Cardiac septum (tissue), 1 donor: Measurements from ENCODE around the gene AP5B1. TPM values are rescaled to one million over a fixed set of nuclear protein-coding genes. Genes with fewer than 3 reads are reported as not detected.
"Not testable (repeated sequence)": the region's sequence is repeated elsewhere in the genome, so short reads cannot be mapped to it uniquely, and the experiment has no call there.

Experiments used
- DNase-seq: peaks from one replicate; pipeline ENCODE4 v3.0.0-alpha.2; 2020; ENCODE audit warnings: low spot score
- intact Hi-C: fragments of 100-400 bp; cut with DNase I; formaldehyde crosslinking; loops from one replicate; pipeline ENCODE4 v1.14.0; 2022
- total RNA-seq: library from RNA; stranded (reverse); fragmentation: NEBNext Ultra II Directional; extraction: Animal tissue kit (Norgen Biotek cat#: 25700); gene quantifications from one replicate; pipeline ENCODE4 v1.2.1, GENCODE V29; 2021
- donor health status: DM: no; HTN: no; CAD: no.

AP5B1 gene
- total RNA-seq, 1 donor from 2014 or later: 8.7 TPM

DNA sequence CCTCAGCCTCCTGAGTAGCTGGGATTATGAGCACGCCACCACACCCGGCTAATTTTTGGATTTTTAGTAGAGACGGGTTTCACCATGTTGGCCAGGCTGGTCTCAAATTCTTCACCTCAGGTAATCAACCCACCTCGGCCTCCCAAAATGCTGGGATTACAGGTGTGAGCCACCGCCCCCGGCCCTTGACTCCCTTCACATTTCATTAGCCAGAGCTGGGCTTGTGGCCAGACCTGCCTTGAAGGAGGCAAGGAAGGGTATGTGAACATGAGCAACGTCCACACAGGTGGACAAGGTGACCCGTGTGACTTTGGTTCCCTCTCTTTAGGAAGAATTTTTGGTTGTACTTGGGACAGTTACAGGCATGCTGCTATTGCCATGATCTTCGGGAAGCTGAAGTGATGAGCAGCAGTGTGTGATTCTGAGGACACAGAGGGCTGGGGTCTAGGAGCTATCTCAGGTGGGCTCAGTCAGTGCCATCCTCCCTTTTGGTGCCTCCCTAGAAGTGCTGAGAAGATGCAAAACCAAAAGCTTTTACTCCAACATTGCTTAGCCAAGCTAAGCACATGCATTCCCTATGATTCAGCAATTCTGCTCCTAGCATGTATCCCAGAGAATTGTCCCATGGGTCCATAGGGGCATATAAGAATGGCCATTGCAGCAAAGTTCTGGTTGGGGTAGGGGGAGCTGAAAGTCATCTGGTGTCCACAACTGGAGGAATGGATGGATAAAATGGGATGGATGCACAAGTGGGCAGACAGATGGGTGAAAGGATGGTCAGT is 6.1 kb downstream of the AP5B1 start:
- intact Hi-C loops: no loop called here
- no peak for DNase-seq

DNA sequence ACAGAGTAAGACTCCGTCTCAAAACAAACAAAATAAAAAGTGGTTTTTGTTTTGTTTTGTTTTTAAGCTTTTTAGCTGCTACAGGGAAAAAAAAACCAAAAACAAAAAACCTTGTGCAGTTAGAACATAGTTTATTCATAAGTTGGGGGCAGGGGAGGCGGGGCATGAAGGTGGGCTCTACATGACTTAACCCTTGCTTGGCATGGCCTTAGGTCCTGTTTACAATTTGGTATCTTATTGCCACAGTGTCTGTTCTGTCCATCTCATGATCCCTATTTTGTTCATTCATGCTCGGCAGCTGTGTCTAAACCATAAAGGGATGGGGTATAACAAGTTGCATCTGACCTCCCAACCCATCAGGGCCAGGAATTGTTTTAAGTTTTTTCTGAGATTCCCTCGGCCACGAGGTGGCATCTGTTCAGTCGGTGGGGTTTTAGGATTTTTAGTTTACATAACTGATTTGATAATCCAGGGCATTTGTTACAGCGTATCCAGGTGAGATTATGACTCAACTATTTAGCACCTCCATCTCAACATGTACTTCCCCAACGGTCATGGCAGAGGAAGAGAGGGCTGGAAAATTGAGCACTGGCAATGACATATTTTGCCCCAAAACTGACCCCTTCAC is 6.9 kb downstream of the AP5B1 start:
- no peak for DNase-seq

GRCh38 chr11:65771589-65772112 is 9.1 kb downstream of the AP5B1 start:
- no peak for DNase-seq
- intact Hi-C loops: no loop called here

More for the DNA sequence above, 6.9 kb downstream of the AP5B1 start:
- intact Hi-C loops: no loop called here

- no peak for DNase-seq
- intact Hi-C loops: no loop called here
These were observed 9.7 kb downstream of the AP5B1 start for GRCh38 chr11:65770951-65771567.

GRCh38 chr11:65767806-65768205 is 13.0 kb downstream of the AP5B1 start:
- DNase-seq, intact Hi-C loops: not testable (repeated sequence)

GRCh38 chr11:65767406-65767805 is 13.4 kb downstream of the AP5B1 start:
- intact Hi-C loops: no loop called here
- no peak for DNase-seq

- intact Hi-C loops: no loop called here
- DNase-seq: no peak
These were observed 14.2 kb downstream of the AP5B1 start for GRCh38 chr11:65766535-65766934.

- intact Hi-C loops: no loop called here
- no peak for DNase-seq
These were observed 16.3 kb downstream of the AP5B1 start for GRCh38 chr11:65764434-65764833.

GRCh38 chr11:65762816-65763215 is 18.0 kb downstream of the AP5B1 start:
- DNase-seq, intact Hi-C loops: not testable (repeated sequence)

- DNase-seq, intact Hi-C loops: not testable (repeated sequence)
These were observed 18.6 kb downstream of the AP5B1 start for GRCh38 chr11:65762169-65762568.

DNA sequence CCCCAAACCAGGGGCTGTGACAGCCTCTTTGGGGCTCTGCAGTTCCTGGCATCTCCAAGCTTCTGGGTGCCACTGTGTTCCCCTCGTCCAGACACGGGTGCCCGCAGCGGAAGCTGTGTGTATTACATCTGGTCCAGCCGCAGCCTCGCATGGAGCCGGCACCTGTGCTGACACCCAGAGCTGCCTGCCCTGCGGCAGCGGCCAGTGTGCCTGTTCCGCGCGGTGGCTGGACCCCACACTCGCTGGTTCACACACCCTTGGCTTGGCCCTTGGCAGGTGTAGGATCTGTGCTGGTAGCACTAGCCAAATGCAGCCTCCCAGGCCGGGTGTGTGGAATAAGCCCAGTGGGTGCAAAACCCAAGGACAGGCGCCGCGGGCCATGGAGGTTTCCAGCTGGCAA is 35.7 kb downstream of the AP5B1 start:
- intact Hi-C loops: no loop called here

GRCh38 chr11:65744699-65745042 is 36.1 kb downstream of the AP5B1 start:
- no peak for DNase-seq
- intact Hi-C loops: no loop called here

More for the DNA sequence above, 35.7 kb downstream of the AP5B1 start:
- no peak for DNase-seq

- DNase-seq: no peak
- intact Hi-C loops: no loop called here
These were observed 36.6 kb downstream of the AP5B1 start for GRCh38 chr11:65744026-65744698.

DNA sequence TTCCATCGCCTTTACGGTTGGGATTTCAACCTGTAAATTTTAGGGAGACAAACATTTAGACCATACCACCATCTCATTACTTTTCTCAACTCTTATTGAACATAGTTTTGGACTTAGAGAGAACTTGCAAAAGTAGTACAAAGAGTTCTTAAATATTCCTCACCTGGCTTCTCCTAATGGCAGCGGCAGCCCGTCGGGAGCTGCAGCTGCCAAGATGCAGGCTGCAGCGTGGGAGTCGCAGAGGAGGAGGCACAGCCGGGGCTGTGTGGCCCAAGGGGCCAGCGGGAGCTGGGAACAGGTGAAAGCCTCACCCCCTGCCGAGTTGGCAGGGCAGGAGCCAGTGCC is 37.1 kb downstream of the AP5B1 start:
- intact Hi-C loops: no loop called here
- DNase-seq: no peak

DNA sequence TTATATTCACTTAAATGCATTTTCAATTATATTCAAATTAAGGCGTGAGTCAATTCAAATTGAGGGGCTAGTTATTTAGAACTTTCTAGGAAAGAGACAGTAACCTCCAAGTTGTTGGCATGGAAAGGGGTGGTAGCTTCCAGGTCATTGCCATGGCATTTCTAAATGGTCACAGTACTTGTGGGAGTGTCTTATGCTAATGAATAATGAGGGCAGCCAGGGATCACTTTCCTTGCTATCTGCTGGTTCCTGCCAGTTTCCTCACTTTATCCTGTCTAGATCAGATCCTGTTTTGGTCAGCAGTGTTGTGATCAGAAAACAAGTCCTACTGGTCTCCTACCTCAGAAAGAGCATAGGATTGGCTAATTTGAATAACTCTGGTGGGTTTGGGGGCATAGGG is 38.4 kb downstream of the AP5B1 start:
- intact Hi-C loops: no loop called here

GRCh38 chr11:65741185-65741584 is 39.6 kb downstream of the AP5B1 start:
- intact Hi-C loops: no loop called here
- DNase-seq: no peak

More for the DNA sequence above, 38.4 kb downstream of the AP5B1 start:
- no peak for DNase-seq

DNA sequence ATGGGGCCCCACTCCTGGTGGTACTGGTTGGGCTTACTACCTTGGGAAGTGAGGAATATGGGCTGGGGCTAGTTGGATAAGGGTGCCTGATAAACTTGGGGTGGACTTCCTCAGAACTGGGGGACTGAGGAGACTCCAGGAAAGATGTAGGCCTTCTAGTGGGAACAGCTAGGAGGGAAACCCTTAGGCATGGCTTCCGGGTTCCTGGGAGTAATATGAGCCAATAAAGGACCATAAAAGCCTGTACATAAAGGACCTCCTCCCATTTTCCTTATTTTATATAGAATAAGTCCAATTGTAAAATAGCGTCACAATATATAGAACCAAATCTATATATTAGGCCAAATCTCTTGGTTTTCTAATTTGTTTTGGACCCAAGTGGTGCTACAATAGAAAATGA is 41.8 kb downstream of the AP5B1 start:
- intact Hi-C loops: no loop called here
- DNase-seq: no peak

GRCh38 chr11:65736810-65737209 is 44.0 kb downstream of the AP5B1 start:
- no peak for DNase-seq
- intact Hi-C loops: no loop called here

DNA sequence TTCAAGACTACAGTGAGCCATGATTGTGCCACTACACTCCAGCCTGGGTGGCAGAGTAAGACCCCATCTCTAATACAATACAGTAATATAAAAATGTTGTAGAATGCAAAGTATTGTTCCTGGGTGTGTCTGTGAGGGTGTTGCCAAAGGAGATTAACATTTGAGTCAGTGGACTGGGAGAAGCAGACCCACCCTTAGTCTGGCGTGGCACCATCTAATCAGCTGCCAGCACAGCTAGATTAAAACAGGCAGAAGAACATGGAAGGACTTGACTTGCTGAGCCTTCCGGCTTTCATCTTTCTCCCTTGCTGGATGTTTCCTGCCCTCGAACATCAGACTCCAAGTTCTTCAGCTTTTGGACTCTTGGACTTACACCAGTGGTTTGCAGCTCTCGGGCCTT is 45.7 kb downstream of the AP5B1 start:
- intact Hi-C loops, DNase-seq: not testable (repeated sequence)

GRCh38 chr11:65730461-65730860 is 50.3 kb downstream of the AP5B1 start:
- no peak for DNase-seq
- intact Hi-C loops: no loop called here
